Activated CD8-positive, alpha-beta memory T cell treated with anti-CD3 and anti-CD28 coated beads, Interleukin-2, amount 50 U/mL, for 1 hour (primary cell): ENCODE results near the gene ATP8A2.

ENCODE experiments used
- DNase-seq: peaks from one replicate; pipeline ENCODE4 v3.0.0-alpha.2; 2020; ENCODE audit errors: extremely low read depth

ATP8A2 gene

DNA sequence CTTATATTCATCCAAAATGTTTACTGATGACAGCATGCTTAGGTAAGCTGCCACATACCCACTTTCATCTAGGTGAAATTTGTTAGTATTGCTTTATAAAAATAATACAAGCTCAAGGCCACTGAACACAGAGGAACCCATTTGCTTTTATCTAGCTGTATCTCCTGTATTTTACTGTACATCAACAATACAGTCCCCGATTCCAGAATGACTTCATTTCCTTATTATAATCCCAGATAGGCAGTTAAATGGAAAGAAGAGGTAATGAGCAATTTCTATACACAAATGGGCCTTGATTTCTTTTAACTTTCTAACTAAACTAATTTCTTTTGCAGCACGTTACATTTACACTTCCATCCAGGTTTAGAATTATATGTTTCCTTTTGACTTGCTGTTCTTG is 593.8 kb downstream of the ATP8A2 start:
- no peak for DNase-seq

DNA sequence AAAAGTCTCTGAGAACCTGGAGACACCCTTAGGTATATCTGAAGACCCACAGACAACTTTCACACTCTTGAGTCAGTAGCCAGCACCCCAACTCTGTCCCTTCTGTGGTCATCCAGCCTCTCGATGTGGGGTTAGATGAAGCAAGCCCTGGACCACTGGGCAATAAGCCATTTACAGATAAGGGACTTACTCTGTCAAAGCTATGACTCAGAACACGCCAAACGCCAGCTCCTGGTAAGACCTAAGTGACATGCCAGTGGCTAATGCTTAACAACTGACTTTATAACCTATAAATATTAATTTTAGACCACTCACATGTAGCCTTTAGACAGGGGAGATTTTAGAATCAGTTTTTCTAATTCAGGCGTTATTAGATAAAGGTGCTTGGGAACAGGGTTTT is 594.3 kb downstream of the ATP8A2 start:
- DNase-seq = no peak

DNA sequence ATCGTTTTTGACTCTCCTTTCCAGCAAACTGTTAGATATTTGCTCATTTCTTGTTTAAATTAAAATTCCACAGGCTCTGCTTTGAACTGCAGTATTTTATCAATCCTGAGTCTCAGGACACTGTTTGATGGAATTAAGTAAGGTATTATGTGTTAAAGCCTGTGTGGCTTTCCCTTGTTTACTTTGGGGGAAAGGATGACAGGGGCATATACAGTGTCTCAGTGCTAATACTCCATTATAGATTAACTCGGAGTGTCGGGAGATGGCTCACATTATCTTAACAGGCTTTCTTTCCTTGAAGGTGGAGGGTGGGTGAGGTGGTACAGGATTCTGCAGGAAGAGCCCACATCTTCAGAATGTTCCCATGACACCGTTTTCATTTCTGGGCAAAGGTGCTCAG is 595.4 kb downstream of the ATP8A2 start:
- no peak for DNase-seq

DNA sequence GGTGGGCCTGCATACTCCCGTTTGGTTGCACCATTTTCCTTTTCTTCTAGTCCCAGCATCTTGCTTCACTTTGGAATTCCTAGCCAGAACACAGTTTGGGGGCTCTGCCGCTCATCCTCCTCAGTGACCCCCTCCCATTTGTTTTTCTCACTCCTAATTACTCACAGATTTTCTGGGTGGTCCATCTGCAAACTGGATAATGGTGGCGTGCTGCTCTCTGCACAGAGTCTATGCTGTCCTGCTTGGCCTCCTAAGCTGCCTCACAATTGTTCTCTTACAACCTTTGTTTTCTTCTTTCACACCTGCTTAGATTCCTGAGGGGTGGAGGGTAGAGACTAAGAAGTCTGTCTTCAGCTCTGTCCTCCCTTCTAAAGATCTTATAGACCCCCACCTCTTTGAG is 599.3 kb downstream of the ATP8A2 start:
- no peak for DNase-seq

DNA sequence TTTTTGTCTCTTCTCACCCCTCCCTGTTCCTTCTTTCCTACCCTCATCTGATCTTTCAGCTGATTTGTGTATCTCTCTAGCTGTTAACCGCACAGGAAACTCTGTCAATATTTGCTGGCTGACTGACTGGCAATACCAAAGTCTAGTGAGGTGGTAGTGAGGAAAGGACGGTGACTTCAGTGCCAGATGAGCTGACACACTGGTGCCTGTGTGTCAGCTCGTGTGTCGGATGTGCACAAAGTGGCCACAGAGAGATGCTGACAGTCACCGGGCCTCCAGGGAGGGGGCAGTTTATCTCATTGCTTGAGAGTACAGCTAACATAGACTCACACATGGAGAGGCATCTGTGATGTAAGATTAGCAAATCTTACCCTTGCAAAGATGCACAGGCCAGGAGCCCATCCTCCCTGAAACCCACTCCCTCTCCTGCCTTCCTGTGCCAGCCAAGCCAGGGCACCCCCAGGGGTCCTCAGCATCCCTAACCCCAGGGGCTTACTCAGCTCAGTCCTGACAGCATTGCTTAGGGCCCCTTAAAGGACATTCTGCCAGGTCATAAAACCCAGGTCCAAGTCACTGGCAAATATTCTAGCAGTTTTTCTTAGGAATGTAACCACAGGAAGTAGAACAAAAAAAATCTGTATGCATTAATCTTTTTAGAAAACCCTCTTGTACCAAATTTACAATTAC is 599.8 kb downstream of the ATP8A2 start:
- peak; percentile 19 for DNase-seq

DNA sequence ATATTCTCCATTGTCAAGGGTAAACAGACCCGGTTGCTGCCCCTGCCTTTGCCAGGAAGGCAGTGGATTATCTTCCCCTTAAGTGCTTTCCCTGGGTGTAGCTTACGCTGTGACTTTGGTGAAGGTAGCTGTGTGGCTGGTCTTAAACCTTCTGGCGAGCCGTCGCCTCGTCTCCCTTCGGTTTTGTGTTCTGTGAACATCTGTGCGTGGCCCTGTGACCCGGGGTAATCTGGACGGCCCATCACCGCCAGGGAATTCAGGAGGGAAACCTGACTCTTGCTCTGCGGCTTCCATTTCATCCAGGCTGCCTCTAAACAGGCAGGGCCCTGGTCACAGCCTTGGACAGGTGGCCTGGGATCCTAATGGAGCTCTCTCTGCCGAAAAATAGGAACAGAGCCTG is 601.3 kb downstream of the ATP8A2 start:
- DNase-seq = no peak

DNA sequence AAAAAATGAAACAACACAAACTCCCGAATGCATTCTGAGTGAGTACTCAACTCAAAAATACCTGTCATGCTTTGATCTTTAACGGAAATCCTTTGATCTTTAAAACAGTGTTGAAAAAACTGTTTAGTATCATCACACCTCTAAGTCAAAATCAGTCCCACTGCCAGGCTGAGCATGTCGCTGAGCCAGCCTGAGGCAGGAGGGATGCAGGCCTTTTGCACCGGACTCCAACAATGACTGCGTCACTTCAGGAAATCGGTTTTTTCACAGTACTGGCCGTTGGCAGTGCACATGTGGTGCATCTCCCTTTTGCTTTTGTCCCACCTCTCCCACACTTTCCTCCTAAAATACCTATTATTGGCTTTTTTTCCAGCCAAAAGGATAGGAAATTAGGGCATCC is 601.8 kb downstream of the ATP8A2 start:
- DNase-seq = no peak

DNA sequence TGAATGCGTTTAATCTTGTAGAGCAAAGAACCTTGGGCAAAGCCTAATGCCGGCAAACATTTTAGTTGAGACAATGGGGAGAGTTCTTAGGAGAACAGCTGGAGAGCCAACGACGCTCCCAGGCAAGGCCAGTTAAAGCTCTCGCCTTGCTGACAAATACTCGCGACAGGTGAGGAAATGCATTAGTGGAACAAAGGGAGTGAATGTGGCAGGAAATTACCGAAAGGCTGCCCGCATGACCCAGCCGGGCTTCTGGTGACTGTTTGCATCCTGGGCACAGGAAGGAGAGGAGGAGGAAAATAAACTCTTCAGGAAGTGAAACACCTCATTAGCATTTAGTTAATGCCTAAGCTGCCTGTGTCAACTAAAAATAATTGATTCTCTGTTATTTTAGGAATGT is 605.4 kb downstream of the ATP8A2 start:
- DNase-seq = no peak

DNA sequence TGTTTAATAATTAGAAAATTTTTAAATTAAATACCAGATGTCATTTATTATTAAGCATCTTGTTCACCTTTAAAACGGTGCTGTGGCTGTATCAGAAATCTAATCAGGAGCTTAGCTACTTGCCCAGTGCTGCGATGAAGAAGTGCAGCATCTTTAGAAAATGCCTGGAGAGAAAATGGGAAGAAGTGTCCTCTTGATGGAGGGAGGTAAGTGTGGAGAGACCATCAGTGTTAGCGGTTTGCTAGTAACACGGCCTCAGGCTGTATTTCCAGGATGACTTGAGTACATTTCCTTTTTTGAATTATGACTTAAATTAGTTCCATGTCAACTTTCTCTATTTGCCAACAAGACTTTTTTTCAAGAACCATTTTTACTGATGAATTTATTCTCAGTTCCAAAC is 605.9 kb downstream of the ATP8A2 start:
- no peak for DNase-seq

DNA sequence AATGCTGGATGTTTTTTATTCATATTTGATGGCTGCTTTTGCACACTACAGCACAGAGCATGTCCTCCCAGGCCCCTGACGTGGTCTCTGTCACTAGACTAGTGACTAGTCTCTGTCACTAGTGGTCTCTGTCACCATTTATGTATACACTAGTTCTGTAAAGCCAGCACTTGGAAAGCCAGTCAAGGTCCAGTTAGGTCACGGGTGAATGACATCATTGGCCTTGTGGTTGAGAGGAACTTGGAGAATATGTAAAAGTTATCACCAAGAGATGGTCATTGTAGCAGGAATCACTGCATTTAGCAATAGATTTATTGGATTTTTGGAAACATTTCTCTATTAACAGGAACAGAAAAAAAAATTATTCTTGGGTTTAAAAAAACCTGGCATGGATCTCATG is 607.2 kb downstream of the ATP8A2 start:
- DNase-seq = no peak

DNA sequence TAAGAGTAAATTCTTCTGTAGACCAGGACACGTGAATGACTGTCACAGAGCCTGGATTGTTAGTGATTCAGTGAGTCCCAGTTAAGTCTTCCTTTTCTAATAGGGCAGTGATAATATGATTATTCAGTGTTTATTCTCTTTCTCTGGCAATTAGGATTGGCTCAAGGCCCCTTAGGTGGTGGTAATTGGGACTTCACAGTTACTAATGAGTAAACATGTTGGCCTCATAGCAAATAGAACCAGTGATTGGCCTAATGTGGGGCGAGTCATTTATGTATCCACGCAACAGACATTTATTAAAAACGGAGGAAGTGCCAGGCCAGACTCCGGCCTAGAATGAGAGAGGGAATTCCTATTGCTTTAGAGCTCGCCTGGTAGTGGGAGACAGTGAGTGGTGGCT is 607.6 kb downstream of the ATP8A2 start:
- no peak for DNase-seq

DNA sequence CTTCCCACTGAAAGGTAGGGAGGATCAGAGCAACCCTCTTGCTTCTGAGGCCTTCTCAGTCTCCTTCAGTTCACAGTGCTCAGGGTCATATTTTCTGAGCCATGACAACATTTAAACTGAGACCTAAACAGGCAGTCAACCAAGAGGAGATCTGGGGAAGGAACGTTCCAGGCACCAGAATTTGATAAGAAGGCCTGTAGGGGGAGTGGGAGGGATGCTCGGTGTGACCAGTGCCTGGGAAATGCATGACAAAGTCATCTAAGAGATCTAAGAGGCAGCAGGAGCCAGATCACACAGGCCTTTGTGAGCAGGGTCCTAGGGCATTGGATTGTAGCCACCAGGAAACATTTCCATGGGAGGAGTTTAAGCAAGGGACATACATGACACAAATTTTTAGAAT is 608.5 kb downstream of the ATP8A2 start:
- no peak for DNase-seq

DNA sequence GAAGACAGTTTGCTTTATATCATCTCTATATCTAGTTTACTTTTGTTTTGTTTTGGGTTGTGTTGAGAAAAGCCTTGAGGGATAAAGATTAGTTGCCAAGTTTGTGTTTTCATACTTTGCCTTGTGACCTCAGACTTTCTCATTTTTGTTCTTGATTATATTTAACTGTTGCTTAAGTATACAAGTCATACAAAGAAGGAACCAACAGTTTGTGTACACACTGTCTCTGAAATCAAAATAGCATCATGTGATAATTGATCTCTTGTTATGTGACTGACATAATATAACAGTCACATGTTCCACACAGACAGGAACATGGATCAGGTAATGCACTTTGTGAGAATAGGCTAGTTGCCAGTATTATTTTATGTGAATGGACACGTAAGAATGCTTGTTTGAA is 609.3 kb downstream of the ATP8A2 start:
- no peak for DNase-seq

DNA sequence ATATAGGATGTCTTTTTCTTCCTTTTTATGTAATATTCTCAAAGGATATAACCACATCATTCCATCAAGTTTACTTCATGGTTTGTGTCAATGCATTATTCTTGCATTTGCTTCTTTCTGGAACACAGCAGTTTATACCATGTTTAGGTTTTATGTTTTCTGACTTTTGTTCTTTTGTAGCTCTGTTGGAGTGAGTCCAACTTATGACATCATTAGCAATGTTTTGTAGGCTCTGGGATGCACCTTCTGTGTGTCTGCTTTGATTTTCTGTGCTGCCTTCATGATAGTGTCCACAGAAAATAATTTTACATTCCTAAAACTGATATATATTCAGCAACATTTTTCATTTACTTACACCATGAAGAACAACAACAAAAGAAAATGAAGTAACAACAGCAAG is 611.1 kb downstream of the ATP8A2 start:
- DNase-seq = no peak

DNA sequence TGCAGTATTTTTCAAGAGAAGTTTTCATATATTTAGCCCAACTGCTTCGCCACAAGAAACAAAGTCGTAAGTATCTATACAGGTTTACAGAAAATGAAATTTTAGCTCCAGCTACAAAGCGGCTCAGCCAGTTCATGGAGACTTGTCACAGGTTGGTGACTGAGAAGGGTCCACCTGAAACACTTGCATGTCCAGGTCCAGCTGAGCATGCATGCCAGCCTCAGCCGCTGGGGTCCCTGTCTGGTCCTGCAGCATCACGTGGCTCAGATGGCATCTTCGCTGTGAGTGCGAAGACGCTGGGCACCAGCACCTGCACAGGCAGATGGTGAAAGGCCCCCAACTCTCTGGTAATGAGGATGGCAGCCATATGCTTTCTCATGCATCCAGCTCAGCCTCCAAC is 616.2 kb downstream of the ATP8A2 start:
- DNase-seq = no peak

DNA sequence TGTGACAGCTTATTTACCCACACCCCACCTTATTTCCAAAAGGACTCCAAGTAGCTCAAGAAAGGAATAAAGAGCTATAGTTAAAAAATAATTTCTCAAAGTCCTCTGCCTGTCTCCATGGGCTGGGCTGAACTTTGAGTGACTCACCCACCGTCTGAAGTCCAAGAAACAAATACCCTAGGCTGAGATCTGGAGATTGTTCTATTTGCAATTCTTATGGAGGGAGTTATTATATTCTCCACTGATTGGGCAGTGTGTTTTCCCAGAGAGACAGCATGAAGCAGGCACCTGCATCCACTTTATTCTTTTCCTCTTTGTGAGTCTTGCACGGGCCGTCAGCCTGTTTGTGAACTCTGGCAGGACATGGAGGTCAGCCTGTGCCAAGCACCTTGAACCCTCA is 616.9 kb downstream of the ATP8A2 start:
- no peak for DNase-seq

DNA sequence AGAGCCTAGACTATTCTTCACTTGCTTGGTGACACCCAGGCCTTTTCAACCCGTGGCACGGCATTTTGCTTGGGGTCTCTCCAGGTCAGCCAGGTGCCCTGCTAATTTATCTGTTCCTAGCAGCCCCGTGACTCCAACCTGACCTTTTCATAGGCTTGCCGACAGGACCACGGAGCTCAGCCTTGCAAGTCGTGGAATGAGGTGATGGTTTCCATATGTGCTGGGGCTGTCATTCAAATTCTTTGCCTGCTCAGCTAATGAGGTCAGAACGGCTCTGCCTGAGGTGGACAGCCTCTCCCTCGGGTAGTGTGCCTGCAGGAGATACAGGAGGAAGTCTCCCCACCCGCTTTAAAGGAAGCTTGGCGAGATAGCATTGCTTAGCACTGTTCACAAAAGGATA is 619.0 kb downstream of the ATP8A2 start:
- DNase-seq = no peak

DNA sequence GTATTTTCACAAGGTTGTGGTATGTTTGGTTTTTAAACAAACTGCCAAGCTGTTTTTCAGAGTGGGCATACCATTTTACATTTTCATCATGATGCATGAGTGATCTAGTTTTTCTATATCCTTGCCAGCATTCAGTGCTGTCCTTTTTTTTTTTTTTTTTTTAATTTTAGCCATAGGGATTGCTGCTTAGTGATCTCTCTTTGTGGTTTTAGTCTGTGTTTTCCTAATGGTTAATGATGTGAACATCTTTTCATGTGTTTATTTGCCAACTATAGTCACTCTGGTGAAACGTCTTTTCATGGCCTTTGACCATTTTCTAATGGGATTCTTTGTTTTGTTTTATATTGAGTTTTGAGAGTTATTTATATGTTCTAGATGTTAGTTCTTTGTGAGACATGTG is 620.3 kb downstream of the ATP8A2 start:
- no peak for DNase-seq

DNA sequence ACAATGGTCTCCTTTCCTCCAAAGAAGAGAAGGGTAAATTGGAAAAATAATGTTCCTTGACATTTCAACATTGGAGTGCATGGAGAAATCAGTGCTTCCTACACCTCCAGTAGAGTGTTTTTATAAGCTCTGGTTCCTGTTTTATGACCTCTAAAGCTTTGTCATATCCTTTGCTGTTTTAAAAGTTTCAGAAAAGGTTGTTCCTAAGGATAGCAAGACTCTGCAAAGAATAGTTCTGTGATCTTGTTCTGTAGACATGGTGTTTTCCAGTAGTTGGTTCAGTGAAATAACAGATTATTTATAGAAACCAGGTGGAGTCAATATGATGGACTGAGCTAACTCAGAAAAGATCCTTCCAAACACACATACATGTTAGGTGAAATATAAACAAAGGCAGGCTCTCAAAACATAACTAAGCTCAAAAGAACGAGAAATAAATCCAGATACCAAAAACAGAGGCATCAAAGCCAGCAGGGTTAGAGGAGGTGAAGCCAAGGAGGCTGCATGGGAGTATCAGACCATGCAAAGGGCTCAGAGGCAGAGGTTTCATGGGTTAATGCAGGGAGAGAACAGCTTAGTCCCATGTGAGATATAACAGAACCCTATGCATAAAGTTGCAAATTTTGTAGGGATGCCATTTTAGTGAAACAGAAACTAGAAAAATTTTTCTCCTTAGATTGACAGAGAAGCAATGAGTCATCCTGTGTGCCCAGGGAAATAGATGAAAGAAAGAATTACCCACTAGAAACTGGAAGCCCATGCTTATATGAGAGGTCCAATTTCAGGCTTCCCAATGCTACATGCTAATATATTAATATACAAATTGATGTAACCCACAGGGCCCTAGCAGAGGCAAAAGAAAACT is 635.7 kb downstream of the ATP8A2 start:
- DNase-seq = no peak

DNA sequence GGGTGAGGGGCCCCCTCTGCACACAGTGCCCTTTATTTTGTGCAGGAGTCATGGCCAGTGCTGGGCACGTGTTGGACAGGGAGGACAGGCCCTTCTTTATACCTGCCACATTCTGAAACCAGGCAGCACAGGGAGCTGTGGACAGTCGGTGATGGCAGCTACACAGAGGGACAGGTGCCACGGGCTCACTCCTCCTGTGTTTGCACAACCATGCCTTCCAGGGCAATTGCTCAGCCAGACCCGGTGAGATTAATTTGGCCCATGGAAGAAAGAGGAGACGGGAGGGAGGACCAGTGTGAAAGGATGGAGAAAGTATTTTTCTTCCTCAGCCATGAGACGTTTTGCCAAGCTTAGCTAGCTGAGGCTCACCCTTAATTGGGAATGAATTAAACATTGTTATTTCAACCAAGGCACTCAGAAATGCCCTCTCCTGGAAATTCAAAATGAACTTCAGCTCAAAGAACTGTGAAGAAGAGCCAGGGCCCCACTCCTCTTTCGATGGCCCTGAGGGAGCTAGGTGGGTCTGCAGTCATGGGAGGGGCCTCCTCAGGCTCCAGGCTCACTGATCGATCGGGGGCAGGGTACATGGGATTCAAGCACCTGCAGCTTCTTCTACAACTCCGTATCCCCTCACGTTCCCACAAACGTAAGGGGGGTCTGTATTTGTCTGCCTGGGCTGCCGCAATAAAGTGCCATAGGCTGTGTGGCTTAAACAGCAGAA is 638.9 kb downstream of the ATP8A2 start:
- DNase-seq = no peak

DNA sequence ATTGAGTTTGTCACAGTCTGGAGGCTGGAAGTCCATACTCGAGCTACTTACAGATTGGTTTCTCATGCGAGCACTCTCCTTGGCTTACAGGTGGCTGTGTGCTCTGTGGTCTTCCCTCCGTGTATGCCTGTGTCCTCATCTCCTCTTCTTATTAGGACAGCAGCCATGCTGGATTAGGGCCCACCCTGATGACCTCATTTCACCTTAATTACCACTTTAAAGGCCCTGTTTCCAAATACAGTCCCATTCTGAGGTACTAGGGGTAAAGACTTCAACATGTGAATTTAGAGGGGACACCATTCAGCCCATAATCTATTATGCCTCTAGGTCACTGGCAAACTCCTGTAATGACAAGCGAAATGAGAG is 639.4 kb downstream of the ATP8A2 start:
- DNase-seq = no peak

DNA sequence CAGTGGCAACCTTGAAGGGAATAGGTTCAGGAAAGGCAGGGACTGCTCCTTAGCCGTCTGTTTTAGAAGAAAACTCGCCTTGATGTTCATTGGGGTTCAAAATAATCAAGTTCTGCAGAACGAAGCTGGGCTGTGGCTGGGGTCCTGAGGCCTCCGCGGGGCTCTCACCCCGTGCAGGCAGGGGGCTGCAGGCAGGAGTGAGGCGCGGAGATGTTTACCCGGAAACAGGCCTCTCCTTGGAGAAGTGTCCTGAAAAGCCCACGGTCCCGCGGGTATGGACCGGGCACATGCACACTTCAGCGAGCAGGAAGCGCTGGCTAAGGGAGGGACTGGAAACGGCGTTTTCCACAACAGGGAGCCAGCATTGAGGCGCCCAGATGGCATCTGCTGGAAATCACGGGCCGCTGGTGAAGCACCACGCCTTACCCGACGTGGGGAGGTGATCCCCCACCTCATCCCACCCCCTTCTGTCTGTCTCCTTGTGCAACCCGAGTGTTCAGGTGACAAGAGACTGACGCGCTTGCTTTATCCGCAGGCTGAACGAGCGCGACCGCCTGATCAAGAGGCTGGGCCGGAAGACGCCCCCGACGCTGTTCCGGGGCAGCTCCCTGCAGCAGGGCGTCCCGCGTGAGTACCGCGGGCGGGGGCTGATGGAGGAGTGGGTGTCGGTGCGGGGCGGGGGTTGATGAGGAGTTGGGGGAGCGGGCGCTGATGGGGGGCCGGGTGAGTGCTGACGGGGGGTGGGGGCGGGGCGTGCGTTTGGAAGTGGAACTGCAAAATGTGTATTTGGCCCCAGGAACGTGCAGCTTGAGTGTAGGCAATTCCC is 640.4 kb downstream of the ATP8A2 start:
- peak; percentile 48 for DNase-seq
